HG02981 (cell line): ENCODE results near the gene PHC3.

Source experiments
- ATAC-seq: cut with Tn5 transposase; IDR thresholded peaks from one replicate; pipeline ENCODE4 v1.9.1; 2021; ENCODE audit warnings: mild to moderate bottlenecking, moderate library complexity; ENCODE audit not compliant: unreplicated experiment

Gene PHC3

DNA sequence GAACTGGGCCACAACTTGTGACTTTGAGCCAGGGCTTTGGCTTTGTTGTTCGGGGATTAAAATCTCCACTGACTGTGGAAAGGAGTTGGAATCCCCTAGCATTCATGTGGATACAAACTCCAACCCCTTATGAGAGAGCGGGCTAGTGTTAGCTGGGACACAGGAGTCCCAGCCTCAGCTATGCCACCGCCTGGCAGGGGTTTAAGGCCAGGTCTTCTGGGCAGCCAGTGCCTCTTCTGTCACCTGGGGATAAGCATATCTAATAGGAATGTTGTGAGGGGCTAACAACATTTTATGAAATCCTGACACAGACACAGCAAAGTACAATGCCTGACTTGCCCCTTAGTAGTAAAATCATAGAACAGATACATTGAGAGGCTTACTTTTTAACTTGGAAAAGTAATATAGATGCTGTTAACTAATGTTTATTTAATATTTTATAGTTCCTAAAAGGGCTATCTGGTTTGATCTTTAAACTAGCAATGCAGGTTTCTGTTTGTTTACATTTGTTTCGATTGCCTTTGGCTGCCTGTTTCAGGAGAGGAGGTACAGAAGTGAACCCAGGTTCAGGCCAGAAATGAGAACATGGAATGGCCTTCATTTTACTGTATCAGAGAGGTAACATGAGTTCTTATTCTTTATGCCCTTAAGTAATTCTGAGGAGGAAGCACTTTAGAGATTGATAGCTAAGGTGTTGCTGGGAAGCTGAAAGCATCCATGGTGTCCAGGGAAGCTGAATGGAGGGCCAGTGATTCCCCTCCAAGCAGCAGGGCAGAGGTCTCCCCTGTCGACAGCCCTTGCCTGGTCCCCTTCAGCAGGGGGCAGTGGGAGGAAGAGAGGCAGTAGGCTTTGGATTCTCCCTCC, 135.0 kb downstream of the PHC3 start:
- ATAC-seq, result no peak

DNA sequence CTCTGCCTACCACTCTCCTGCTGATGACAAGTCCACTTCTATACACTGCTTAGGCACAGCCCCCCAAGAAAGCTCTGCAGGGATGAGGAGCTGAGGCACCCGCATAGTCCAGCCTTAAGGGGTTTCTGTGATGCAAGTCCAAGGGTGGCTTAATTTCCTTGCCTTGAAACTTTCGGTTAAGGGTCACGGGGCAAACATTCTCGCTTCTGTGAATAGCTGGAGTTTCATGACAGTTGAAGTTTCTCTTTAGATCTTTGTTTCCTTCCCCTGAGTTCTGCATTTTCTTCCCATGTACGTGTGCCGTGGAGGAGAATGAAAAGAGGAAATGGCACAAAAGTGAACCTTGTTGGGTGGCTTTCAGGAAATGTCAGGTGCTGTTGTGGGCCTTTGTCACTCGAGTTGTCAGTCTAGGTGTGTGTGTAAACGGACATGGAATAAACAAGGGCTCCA, 136.7 kb downstream of the PHC3 start:
- ATAC-seq, result peak; percentile 78

DNA sequence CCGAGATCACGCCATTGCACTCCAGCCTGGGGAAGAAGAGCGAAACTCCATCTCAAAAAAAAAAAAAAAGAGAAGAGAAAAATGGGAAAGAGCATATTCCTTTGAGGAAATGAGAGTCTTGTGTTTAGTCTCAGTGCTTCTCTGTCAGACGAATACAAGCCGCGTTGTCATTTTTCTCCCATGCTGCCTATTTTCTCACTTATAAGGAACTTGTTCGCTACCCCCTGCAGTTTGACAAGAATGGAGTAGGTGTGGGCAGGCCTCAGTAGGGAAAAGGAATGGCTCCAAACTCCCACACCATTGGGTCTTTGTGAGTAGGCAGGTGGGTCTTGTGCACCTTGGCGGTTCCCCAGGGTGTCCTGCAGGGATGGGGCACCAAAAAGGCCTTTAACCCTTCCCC, 137.3 kb downstream of the PHC3 start:
- ATAC-seq, result no peak

DNA sequence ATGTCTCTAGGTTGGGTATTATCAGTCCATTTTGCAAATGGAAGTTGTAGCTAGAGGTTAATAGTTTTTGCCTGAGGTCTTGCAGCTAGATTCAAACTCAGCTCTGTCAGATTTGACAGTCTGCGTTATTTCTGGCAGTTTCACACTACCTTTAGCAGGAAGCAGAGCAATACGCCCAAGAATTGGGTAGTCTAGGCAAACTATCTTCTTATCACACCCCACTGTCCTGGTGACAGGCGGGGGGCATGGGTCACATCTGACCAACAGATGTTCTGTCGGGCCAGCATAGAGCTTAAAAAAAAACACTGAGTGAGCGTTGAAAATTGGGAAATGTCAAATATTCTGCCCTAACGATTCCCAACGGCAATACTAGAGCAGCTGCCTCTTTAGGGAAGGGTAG, 138.0 kb downstream of the PHC3 start:
- no peak for ATAC-seq

DNA sequence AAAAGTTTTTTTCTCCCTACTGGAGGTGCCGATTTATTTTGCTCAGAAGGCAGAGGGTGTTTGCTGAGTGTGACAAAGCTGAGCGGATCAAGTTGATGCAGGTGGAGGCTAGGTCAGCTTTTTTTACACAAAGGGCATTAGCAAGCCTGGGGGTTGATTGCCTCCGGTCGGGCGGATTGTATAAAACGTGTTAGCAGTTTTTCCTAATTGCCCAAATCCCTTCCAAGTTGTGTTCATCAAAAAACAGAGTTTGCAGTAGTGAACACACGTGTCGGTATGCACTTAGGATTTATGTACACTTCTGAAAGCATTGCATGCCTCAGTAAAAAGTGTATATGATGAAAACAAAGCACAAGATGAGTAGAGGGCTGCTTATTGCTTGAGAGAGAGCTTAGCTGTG, 141.1 kb downstream of the PHC3 start:
- ATAC-seq, result no peak

DNA sequence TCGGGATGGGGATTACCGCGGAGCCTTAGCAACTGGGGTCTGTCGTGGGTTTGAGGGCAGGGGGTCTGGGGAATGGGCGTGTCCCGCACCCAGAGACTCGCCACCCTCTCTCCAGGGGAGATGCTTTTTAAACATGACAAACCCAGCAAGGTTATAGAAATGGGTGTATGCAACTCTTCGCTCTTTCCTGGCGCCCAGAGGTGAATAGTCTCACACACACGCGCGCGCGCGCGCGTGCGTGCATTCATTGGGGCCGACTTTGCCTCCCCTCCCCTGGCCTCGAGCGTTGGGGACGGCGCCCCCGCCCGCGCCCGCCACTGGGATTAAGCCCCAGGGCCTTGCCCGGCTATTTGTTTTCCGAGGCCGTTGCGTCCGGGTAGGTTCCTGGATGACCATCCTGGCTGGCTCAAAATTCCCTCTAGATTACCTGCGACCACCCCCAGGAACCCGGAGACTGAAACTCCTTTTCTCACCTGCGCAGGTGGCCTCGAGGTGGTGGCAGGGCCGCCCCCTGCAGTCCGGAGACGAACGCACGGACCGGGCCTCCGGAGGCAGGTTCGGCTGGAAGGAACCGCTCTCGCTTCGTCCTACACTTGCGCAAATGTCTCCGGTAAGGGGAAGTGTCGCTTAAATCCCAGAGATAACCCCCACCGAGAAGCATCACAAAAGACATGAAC, 143.0 kb downstream of the PHC3 start:
- ATAC-seq, result peak; percentile 7
